ENCODE data around the gene SREBF1.

SREBF1 gene

DNA sequence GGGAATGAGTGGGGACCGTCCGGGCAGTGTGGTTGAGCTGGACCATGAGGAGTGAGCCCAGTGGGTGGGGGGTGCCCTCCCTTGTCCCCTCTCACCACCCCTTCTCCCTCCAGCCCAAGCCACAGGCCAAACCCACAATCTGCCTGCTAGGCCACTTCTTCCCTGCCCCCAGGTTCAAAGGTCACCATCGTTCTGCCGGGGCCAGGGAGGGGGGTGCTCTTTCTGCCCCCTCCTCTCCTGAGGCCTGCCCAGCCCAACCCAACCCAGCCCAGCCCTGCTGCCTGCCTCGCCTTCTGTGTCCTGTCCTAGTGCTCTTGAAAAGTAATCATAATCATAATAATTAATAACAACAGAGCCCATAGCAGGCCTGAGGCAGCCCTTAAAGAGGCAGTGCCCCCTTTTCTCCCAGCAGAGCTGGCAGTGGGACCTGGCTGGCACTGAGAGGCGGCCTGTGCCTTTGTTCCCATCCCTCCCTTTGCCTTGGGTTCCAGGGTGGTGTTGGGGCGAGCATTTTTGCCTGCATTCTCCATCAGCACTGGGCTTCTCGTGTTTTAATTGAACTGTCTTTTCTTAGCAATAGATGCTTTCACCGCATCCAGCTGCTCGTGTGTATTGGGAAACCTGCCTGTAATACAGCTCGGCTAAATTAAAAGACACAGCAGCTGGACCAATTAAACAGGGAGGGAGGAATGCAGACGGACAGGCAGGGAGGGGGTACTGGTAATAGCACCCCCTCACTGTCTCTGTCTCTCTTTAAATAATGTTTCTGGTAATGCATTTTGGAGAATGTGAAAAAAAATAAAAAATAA lies 46.8 kb downstream of the SREBF1 start:
- Histone ChIP-seq H3K9ac (ENCODE audit: low read depth, low read length, poor library complexity) (no peak overlapping the region), H2BK5ac (ENCODE audit: low read length) (no peak overlapping the region), H3K23ac (ENCODE audit: low read depth, low read length, poor library complexity) (no peak overlapping the region), H4K91ac (ENCODE audit: low read depth, low read length, poor library complexity) (no peak overlapping the region), H2AFZ (ENCODE audit: low read length) (no peak overlapping the region), H3K4me2 (ENCODE audit: insufficient read depth, low read length, poor library complexity, severe bottlenecking) (no peak overlapping the region), H3K9me3 (replicated peaks in 1 of 2; ENCODE audit: control insufficient read depth in 2 of 2, insufficient read depth in 1 of 2, low read depth in 1 of 2, low read length in 2 of 2) (no peaks in the 10 kb centered on the region), H3K4me1 (ENCODE audit: control insufficient read depth in 2 of 2, insufficient read depth in 1 of 2, low read depth in 1 of 2, low read length in 2 of 2) (peaks cover 58 to 59% of the 10 kb centered on the region in 2 donors), H3K14ac (ENCODE audit: low read length) (no peak overlapping the region), H3K27me3 (ENCODE audit: control insufficient read depth in 3 of 3, insufficient read depth in 3 of 3, low read depth in 1 of 3, low read length in 3 of 3) (no peaks in the 10 kb centered on the region), H3K36me3 (replicated peaks in 1 of 2; ENCODE audit: control insufficient read depth in 2 of 2, insufficient read depth in 2 of 2, low read length in 2 of 2) (peaks cover 17 to 21% of the 10 kb centered on the region in 2 donors), H3K27ac (replicated peaks; ENCODE audit: low read length) (no peak overlapping the region), H2AK5ac (ENCODE audit: low read depth, low read length) (peak overlapping the region; percentile 16), H3K4ac (ENCODE audit: low read length) (no peak overlapping the region), H2BK12ac (ENCODE audit: low read length) (no peak overlapping the region), H3K79me1 (ENCODE audit: low read depth, low read length) (peaks cover 31% of the 10 kb centered on the region), H3K18ac (ENCODE audit: low read length) (peak overlapping the region; percentile 68), H4K8ac (ENCODE audit: low read depth, low read length) (no peak overlapping the region), H2BK15ac (ENCODE audit: low read length) (no peak overlapping the region), H3K4me3 (ENCODE audit: low read length in 2 of 2) (no peak overlapping the region), H2BK120ac (ENCODE audit: low read depth, low read length) (no peak overlapping the region)
- WGBS, 2 donors (ENCODE audit: extremely low coverage in 2 of 2, insufficient read length in 2 of 2, insufficient replicate concordance in 1 of 2) = no CpG with 5 or more reads among the region's 12 CpGs
- no peak for DNase-seq (ENCODE audit: low spot score)

DNA sequence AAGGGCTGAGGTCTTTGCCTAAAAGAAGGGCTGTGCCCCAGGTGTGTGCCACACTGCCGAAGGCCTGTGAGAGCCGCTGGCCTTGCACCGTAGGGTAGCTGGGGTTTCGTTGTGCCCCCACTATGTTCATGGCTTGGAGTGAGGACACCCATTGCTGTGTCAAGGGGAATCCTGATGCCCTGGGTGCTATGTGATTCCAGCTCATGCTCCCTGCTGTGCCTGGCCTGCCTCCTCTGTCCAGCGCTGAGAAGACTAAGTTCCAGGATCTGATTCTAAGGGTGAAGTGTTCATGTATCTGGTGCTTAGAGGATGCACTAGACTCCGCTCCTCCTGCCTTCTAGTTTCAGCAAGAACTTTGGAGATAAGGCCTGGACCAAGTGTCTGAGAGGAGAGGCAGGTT lies 47.4 kb downstream of the SREBF1 start:
- no peak overlapping the region for H2BK12ac ChIP-seq (ENCODE audit: low read length)
- no peak overlapping the region for H2AFZ ChIP-seq (ENCODE audit: low read length)
- no peak overlapping the region for H3K27ac ChIP-seq (replicated peaks; ENCODE audit: low read length)
- no peak overlapping the region for H2BK5ac ChIP-seq (ENCODE audit: low read length)
- no peak overlapping the region for H3K9ac ChIP-seq (ENCODE audit: low read depth, low read length, poor library complexity)
- no peak overlapping the region for H2BK120ac ChIP-seq (ENCODE audit: low read depth, low read length)
- H3K4me3 ChIP-seq (ENCODE audit: low read length in 2 of 2) = no peak overlapping the region
- WGBS, 2 donors (ENCODE audit: extremely low coverage in 2 of 2, insufficient read length in 2 of 2, insufficient replicate concordance in 1 of 2) = no CpG with 5 or more reads among the region's 6 CpGs
- no peak for DNase-seq (ENCODE audit: low spot score)
- H2BK15ac ChIP-seq (ENCODE audit: low read length) = no peak overlapping the region
- H3K4me1 ChIP-seq (ENCODE audit: control insufficient read depth in 2 of 2, insufficient read depth in 1 of 2, low read depth in 1 of 2, low read length in 2 of 2) = peaks cover 65% of the 10 kb centered on the region in 2 donors
- peaks cover 34% of the 10 kb centered on the region for H3K79me1 ChIP-seq (ENCODE audit: low read depth, low read length)
- no peak overlapping the region for H3K23ac ChIP-seq (ENCODE audit: low read depth, low read length, poor library complexity)
- no peak overlapping the region for H3K4me2 ChIP-seq (ENCODE audit: insufficient read depth, low read length, poor library complexity, severe bottlenecking)
- H3K18ac ChIP-seq (ENCODE audit: low read length) = peak overlapping the region; percentile 68
- peaks cover 10 to 15% of the 10 kb centered on the region in 2 donors for H3K36me3 ChIP-seq (replicated peaks in 1 of 2; ENCODE audit: control insufficient read depth in 2 of 2, insufficient read depth in 2 of 2, low read length in 2 of 2)
- H4K91ac ChIP-seq (ENCODE audit: low read depth, low read length, poor library complexity) = no peak overlapping the region
- no peaks in the 10 kb centered on the region for H3K27me3 ChIP-seq (ENCODE audit: control insufficient read depth in 3 of 3, insufficient read depth in 3 of 3, low read depth in 1 of 3, low read length in 3 of 3)
- no peak overlapping the region for H4K8ac ChIP-seq (ENCODE audit: low read depth, low read length)
- H2AK5ac ChIP-seq (ENCODE audit: low read depth, low read length) = peak overlapping the region; percentile 16
- no peak overlapping the region for H3K4ac ChIP-seq (ENCODE audit: low read length)
- no peak overlapping the region for H3K14ac ChIP-seq (ENCODE audit: low read length)
- no peaks in the 10 kb centered on the region for H3K9me3 ChIP-seq (replicated peaks in 1 of 2; ENCODE audit: control insufficient read depth in 2 of 2, insufficient read depth in 1 of 2, low read depth in 1 of 2, low read length in 2 of 2)

DNA sequence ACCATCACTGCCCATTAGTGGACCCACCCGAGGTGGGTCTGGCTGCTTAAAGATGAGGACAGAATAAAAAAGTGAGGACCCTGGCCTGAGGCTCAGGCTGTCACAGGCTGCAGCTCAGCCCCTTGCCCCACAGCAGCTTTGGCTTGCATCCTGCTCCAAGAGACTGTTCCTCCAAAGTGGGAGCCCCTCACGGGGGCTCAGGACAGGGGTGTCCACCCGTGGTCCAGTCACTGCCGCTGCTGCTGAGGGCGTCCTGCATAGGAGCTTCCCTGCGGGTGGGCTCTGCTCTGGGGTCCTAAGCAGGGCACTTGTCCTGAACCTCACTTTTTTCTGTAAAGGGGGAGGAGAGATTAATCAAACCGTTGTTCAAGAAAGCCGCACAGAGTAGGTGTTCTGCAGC lies 47.8 kb downstream of the SREBF1 start:
- H3K23ac ChIP-seq (ENCODE audit: low read depth, low read length, poor library complexity) = no peak overlapping the region
- H2BK120ac ChIP-seq (ENCODE audit: low read depth, low read length) = no peak overlapping the region
- no peak overlapping the region for H2BK15ac ChIP-seq (ENCODE audit: low read length)
- H3K14ac ChIP-seq (ENCODE audit: low read length) = no peak overlapping the region
- H3K18ac ChIP-seq (ENCODE audit: low read length) = no peak overlapping the region
- H2BK5ac ChIP-seq (ENCODE audit: low read length) = no peak overlapping the region
- H3K27me3 ChIP-seq (ENCODE audit: control insufficient read depth in 3 of 3, insufficient read depth in 3 of 3, low read depth in 1 of 3, low read length in 3 of 3) = no peaks in the 10 kb centered on the region
- no peak overlapping the region for H3K4me3 ChIP-seq (ENCODE audit: low read length in 2 of 2)
- H2AFZ ChIP-seq (ENCODE audit: low read length) = no peak overlapping the region
- H3K79me1 ChIP-seq (ENCODE audit: low read depth, low read length) = peaks cover 34% of the 10 kb centered on the region
- H3K9me3 ChIP-seq (replicated peaks in 1 of 2; ENCODE audit: control insufficient read depth in 2 of 2, insufficient read depth in 1 of 2, low read depth in 1 of 2, low read length in 2 of 2) = no peaks in the 10 kb centered on the region
- DNase-seq (ENCODE audit: low spot score) = no peak
- H4K8ac ChIP-seq (ENCODE audit: low read depth, low read length) = no peak overlapping the region
- H2BK12ac ChIP-seq (ENCODE audit: low read length) = no peak overlapping the region
- H3K27ac ChIP-seq (replicated peaks; ENCODE audit: low read length) = no peak overlapping the region
- no peak overlapping the region for H4K91ac ChIP-seq (ENCODE audit: low read depth, low read length, poor library complexity)
- no peak overlapping the region for H3K9ac ChIP-seq (ENCODE audit: low read depth, low read length, poor library complexity)
- no peak overlapping the region for H3K4ac ChIP-seq (ENCODE audit: low read length)
- peaks cover 69 to 70% of the 10 kb centered on the region in 2 donors for H3K4me1 ChIP-seq (ENCODE audit: control insufficient read depth in 2 of 2, insufficient read depth in 1 of 2, low read depth in 1 of 2, low read length in 2 of 2)
- no CpG with 5 or more reads among the region's 8 CpGs for WGBS, 2 donors (ENCODE audit: extremely low coverage in 2 of 2, insufficient read length in 2 of 2, insufficient replicate concordance in 1 of 2)
- no peak overlapping the region for H3K4me2 ChIP-seq (ENCODE audit: insufficient read depth, low read length, poor library complexity, severe bottlenecking)
- H3K36me3 ChIP-seq (replicated peaks in 1 of 2; ENCODE audit: control insufficient read depth in 2 of 2, insufficient read depth in 2 of 2, low read length in 2 of 2) = peaks cover 6 to 10% of the 10 kb centered on the region in 2 donors
- no peak overlapping the region for H2AK5ac ChIP-seq (ENCODE audit: low read depth, low read length)

DNA sequence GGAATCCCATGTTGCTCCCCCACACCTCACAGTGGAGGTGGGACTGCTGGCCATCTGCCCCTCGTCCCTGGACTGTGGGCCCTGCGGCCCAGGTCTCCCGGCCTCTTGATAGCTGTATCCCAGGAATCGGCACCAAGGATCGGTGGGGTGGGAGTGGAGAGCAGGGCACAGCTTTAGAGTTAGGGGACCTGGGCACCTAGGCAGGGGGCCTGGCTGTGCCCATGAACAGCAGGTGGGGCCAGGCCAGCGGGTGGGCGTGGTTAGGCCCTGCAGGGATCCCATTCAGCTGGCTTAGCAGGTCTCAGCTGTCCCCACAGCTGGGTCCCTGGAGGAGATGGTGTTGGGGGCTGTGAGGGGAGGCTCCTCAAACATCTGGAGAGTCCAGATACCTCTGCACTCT lies 49.2 kb downstream of the SREBF1 start:
- H2BK15ac ChIP-seq (ENCODE audit: low read length) = no peak overlapping the region
- no peak overlapping the region for H3K4ac ChIP-seq (ENCODE audit: low read length)
- no peak for DNase-seq (ENCODE audit: low spot score)
- H3K4me1 ChIP-seq (ENCODE audit: control insufficient read depth in 2 of 2, insufficient read depth in 1 of 2, low read depth in 1 of 2, low read length in 2 of 2) = peaks cover 64 to 65% of the 10 kb centered on the region in 2 donors
- no peak overlapping the region for H2BK12ac ChIP-seq (ENCODE audit: low read length)
- no peak overlapping the region for H3K14ac ChIP-seq (ENCODE audit: low read length)
- peak overlapping the region; percentile 43 for H2AK5ac ChIP-seq (ENCODE audit: low read depth, low read length)
- H3K9ac ChIP-seq (ENCODE audit: low read depth, low read length, poor library complexity) = peak overlapping the region; percentile 50
- H3K18ac ChIP-seq (ENCODE audit: low read length) = peak overlapping the region; percentile 41
- H3K4me3 ChIP-seq (ENCODE audit: low read length in 2 of 2) = no peak overlapping the region
- no peaks in the 10 kb centered on the region for H3K9me3 ChIP-seq (replicated peaks in 1 of 2; ENCODE audit: control insufficient read depth in 2 of 2, insufficient read depth in 1 of 2, low read depth in 1 of 2, low read length in 2 of 2)
- no CpG with 5 or more reads among the region's 7 CpGs for WGBS, 2 donors (ENCODE audit: extremely low coverage in 2 of 2, insufficient read length in 2 of 2, insufficient replicate concordance in 1 of 2)
- H4K91ac ChIP-seq (ENCODE audit: low read depth, low read length, poor library complexity) = no peak overlapping the region
- no peak overlapping the region for H3K4me2 ChIP-seq (ENCODE audit: insufficient read depth, low read length, poor library complexity, severe bottlenecking)
- no peak overlapping the region for H2AFZ ChIP-seq (ENCODE audit: low read length)
- no peak overlapping the region for H3K27ac ChIP-seq (replicated peaks; ENCODE audit: low read length)
- no peak overlapping the region for H2BK120ac ChIP-seq (ENCODE audit: low read depth, low read length)
- H4K8ac ChIP-seq (ENCODE audit: low read depth, low read length) = no peak overlapping the region
- H2BK5ac ChIP-seq (ENCODE audit: low read length) = no peak overlapping the region
- H3K23ac ChIP-seq (ENCODE audit: low read depth, low read length, poor library complexity) = no peak overlapping the region
- H3K27me3 ChIP-seq (ENCODE audit: control insufficient read depth in 3 of 3, insufficient read depth in 3 of 3, low read depth in 1 of 3, low read length in 3 of 3) = no peaks in the 10 kb centered on the region
- H3K79me1 ChIP-seq (ENCODE audit: low read depth, low read length) = peaks cover 29% of the 10 kb centered on the region
- H3K36me3 ChIP-seq (replicated peaks in 1 of 2; ENCODE audit: control insufficient read depth in 2 of 2, insufficient read depth in 2 of 2, low read length in 2 of 2) = no peaks in the 10 kb centered on the region
